ENCODE measurements around the gene LRRC28. TPM values are rescaled to one million over a fixed set of nuclear protein-coding genes. Genes with fewer than 3 reads are reported as not detected.

Gene LRRC28
- total and polyA plus RNA-seq, 10 of the 15 experiments (the other 5 are each of a cell fraction or from before 2014, with no cell fraction given) = 21.3 to 54.9 (median 27.7) TPM

GRCh38 chr15:99432271-99433025 lies 181.2 kb downstream of the LRRC28 start:
- Histone ChIP-seq H3K27ac (ENCODE audit: control insufficient read depth, insufficient read depth) (no peak overlapping the region), H3K9me3 (replicated peaks; ENCODE audit: control insufficient read depth, insufficient read depth, low read length) (no peaks in the 10 kb centered on the region), H3K4me2 (ENCODE audit: control insufficient read depth, insufficient read depth) (no peak overlapping the region), H3K27me3 (replicated peaks in 1 of 2; ENCODE audit: control insufficient read depth in 2 of 2, insufficient read depth in 2 of 2, low read length in 1 of 2) (peaks cover 0 to 1% of the 10 kb centered on the region in 2 experiments; a peak in 2 of 4 replicates), H2AFZ (ENCODE audit: control insufficient read depth, low read depth, low read length) (no peak overlapping the region), H3K36me3 (ENCODE audit: control insufficient read depth in 2 of 2, insufficient read depth in 2 of 2, low read length in 1 of 2) (no peaks in the 10 kb centered on the region), H3K9ac (ENCODE audit: control insufficient read depth, insufficient read depth, low read length) (no peak overlapping the region), H3K79me2 (ENCODE audit: control insufficient read depth, insufficient read depth, low read length) (no peaks in the 10 kb centered on the region), H3K4me3 (no peak overlapping the region), H3K4me1 (ENCODE audit: control insufficient read depth, insufficient read depth, low read length) (peaks cover 25% of the 10 kb centered on the region), H4K20me1 (ENCODE audit: control insufficient read depth, insufficient read depth) (no peaks in the 10 kb centered on the region)
- no peak for FAIRE-seq
- intact Hi-C loops (cut with micrococcal nuclease; ENCODE audit: unreplicated experiment) (no loop called here), in situ Hi-C loops (cut with MboI) (no loop called here)
- SMC1A ChIA-PET (ENCODE audit: uncharacterized antibody, unreplicated experiment) = interaction anchor here (0.9 to 1.3 kb wide), 3 partner anchors 31 to 75 kb away, joined by 3 to 4 read pairs (median 3); no protein-coding TSS in a partner anchor
- WGBS (ENCODE audit: insufficient coverage, insufficient replicate concordance, low lambda C conversion rate, missing lambda C conversion rate) = 94% methylated on average over 15 of the region's 15 CpGs
- no peak for ATAC-seq
- BruUV-seq (replicated peaks) = no TSS peak
- no peak for DNase-seq (ENCODE audit: low read depth, low spot score)
- CTCF ChIA-PET = interaction anchor here (1.3 to 1.5 kb wide), 2 partner anchors 72 to 272 kb away, joined by 4 to 6 read pairs; no protein-coding TSS in a partner anchor
- RAD21 ChIA-PET (ENCODE audit: unreplicated experiment) = interaction anchor here (0.9 to 1.3 kb wide), 2 partner anchors 70 to 74 kb away, joined by 3 read pairs; no protein-coding TSS in a partner anchor
- POLR2A ChIA-PET = no interaction called here
- no peak for TF ChIP-seq SREBF1 (IDR thresholded peaks at IDR 0.05; ENCODE audit: low read length)
- no peak for TF ChIP-seq ZNF687 (IDR thresholded peaks at IDR 0.05)
- TF ChIP-seq SP1 (IDR thresholded peaks at IDR 0.05; ENCODE audit: low read depth, low read length) = no peak
- no peak for TF ChIP-seq CREM (IDR thresholded peaks at IDR 0.05; ENCODE audit: low read depth)
- no peak for TF ChIP-seq CEBPZ (IDR thresholded peaks at IDR 0.05; ENCODE audit: low read depth, low read length)
- no peak for TF ChIP-seq EP300 (IDR thresholded peaks at IDR 0.05; ENCODE audit: borderline replicate concordance in 1 of 2, control insufficient read depth in 1 of 2, low read depth in 2 of 2, low read length in 2 of 2)
- no peak for TF ChIP-seq KLF5 (IDR thresholded peaks at IDR 0.05; ENCODE audit: partially characterized antibody)
- no peak for TF ChIP-seq ZNF384 (IDR thresholded peaks at IDR 0.05; ENCODE audit: borderline replicate concordance, low read depth, low read length)
- no peak for TF ChIP-seq YBX1 (IDR thresholded peaks at IDR 0.05)
- TF ChIP-seq USF2 (IDR thresholded peaks at IDR 0.05; ENCODE audit: borderline replicate concordance, low read depth, low read length) = no peak
- no peak for TF ChIP-seq PAX8 (IDR thresholded peaks at IDR 0.05)
- TF ChIP-seq RELA (IDR thresholded peaks at IDR 0.05; ENCODE audit: borderline replicate concordance, partially characterized antibody) = no peak
- TF ChIP-seq, protein P1, sequence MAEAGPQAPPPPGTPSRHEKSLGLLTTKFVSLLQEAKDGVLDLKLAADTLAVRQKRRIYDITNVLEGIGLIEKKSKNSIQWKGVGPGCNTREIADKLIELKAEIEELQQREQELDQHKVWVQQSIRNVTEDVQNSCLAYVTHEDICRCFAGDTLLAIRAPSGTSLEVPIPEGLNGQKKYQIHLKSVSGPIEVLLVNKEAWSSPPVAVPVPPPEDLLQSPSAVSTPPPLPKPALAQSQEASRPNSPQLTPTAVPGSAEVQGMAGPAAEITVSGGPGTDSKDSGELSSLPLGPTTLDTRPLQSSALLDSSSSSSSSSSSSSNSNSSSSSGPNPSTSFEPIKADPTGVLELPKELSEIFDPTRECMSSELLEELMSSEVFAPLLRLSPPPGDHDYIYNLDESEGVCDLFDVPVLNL (IDR thresholded peaks at IDR 0.05; ENCODE audit: low read depth, low read length) = no peak
- no peak for TF ChIP-seq RBBP5 (conservative IDR thresholded peaks at IDR 0.05)
